ENCODE results near the gene TBC1D10A. TPM values are rescaled to one million over a fixed set of nuclear protein-coding genes. Genes with fewer than 3 reads are reported as not detected.

Gene TBC1D10A
- total RNA-seq, 2 experiments from 2014 or later, result 32.2 to 48.1 TPM

- CTCF ChIA-PET, result interaction anchor here (0.8 to 3.1 kb wide), 11 partner anchors 10 to 137 kb away, joined by 3 to 23 read pairs (median 5); partner anchors contain the start of gene OSM
- DNase-seq (no peak), ATAC-seq (peak; percentile 2)
- Mint-ChIP-seq H3K4me1 (peaks cover 74% of the 10 kb centered on the region), H3K4me3 (peak overlapping the region; percentile 92), H3K36me3 (peaks cover 47% of the 10 kb centered on the region), H3K27me3 (peaks cover 3% of the 10 kb centered on the region), H3K9me3 (ENCODE audit: low read depth) (no peaks in the 10 kb centered on the region), H3K27ac (peak overlapping the region; percentile 95)
These were observed 81.4 kb downstream of the TBC1D10A start for GRCh38 chr22:30245181-30245984.

GRCh38 chr22:30244641-30245040 is 82.1 kb downstream of the TBC1D10A start:
- DNase-seq (no peak), ATAC-seq (no peak)
- peak overlapping the region; percentile 92 for H3K4me3 Mint-ChIP-seq
- peaks cover 3% of the 10 kb centered on the region for H3K27me3 Mint-ChIP-seq
- H3K4me1 Mint-ChIP-seq, result peaks cover 69% of the 10 kb centered on the region
- H3K36me3 Mint-ChIP-seq, result peaks cover 47% of the 10 kb centered on the region
- CTCF ChIA-PET, result interaction anchor here (1.0 to 3.1 kb wide), 4 partner anchors 19 to 137 kb away, joined by 3 to 23 read pairs (median 6); partner anchors contain the start of gene OSM
- H3K9me3 Mint-ChIP-seq (ENCODE audit: low read depth), result no peaks in the 10 kb centered on the region
- peak overlapping the region; percentile 95 for H3K27ac Mint-ChIP-seq

DNA sequence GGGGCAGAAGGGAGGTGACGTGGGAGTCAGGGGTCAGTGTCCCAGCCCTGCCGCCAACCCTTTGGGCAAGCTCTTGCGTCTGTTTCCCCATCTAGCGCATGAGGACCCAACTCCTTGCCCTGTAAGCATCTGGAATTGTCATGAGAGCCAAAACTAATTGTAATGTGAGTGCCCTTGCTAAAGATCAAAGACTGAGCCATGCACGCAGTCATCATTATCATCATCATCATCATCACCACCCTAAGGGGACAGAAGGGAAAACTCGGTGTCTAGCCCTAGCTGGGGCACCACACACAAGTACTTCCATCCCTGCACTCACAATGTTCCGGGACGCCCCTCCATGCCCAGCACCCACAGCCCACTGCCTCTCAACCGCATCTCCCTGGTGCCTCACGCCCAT is 82.7 kb downstream of the TBC1D10A start:
- CTCF ChIA-PET, result interaction anchor here (2.1 to 3.1 kb wide), 3 partner anchors 20 to 136 kb away, joined by 5 to 23 read pairs (median 7); no protein-coding TSS in a partner anchor
- peak overlapping the region; percentile 95 for H3K27ac Mint-ChIP-seq
- H3K27me3 Mint-ChIP-seq, result peaks cover 3% of the 10 kb centered on the region
- ATAC-seq, result no peak
- no peak for DNase-seq
- peaks cover 47% of the 10 kb centered on the region for H3K36me3 Mint-ChIP-seq
- peak overlapping the region; percentile 92 for H3K4me3 Mint-ChIP-seq
- H3K4me1 Mint-ChIP-seq, result peaks cover 66% of the 10 kb centered on the region
- H3K9me3 Mint-ChIP-seq (ENCODE audit: low read depth), result no peaks in the 10 kb centered on the region

- ATAC-seq, result no peak
- CTCF ChIA-PET, result interaction anchor here (2.1 to 3.1 kb wide), 3 partner anchors 20 to 136 kb away, joined by 5 to 23 read pairs (median 7); no protein-coding TSS in a partner anchor
- Mint-ChIP-seq H3K36me3 (peaks cover 47% of the 10 kb centered on the region), H3K4me3 (peak overlapping the region; percentile 92), H3K9me3 (ENCODE audit: low read depth) (no peaks in the 10 kb centered on the region), H3K27ac (peak overlapping the region; percentile 95), H3K27me3 (peaks cover 3% of the 10 kb centered on the region), H3K4me1 (peaks cover 66% of the 10 kb centered on the region)
- no peak for DNase-seq
These were observed 83.1 kb downstream of the TBC1D10A start for GRCh38 chr22:30243661-30244060.

Other genes with a start within 250 kb of the TBC1D10A start
- under 1 TPM in 1 of 2 experiments, not detected in 1; 0.09 TPM for gene HORMAD2, start 246.5 kb downstream of the TBC1D10A start, total RNA-seq
- gene LIF, start 80.2 kb downstream of the TBC1D10A start, total RNA-seq, result 100 to 1,000 TPM; 107 to 304 TPM
- 100 to 1,000 TPM; 122 to 141 TPM for gene OSM, start 60.1 kb downstream of the TBC1D10A start, total RNA-seq
- gene CASTOR1, start 37.4 kb downstream of the TBC1D10A start, total RNA-seq, result 10 to 100 TPM in 1 of 2 experiments, 1 to 10 TPM in 1; 8.7 to 10.2 TPM
- gene SF3A1, start 30.0 kb upstream of the TBC1D10A start, total RNA-seq, result 100 to 1,000 TPM; 214 to 267 TPM
- 1 to 10 TPM; 4.9 to 6.2 TPM for gene CCDC157, start 30.1 kb upstream of the TBC1D10A start, total RNA-seq
- 10 to 100 TPM in 1 of 2 experiments, 1 to 10 TPM in 1; 8.5 to 10.5 TPM for gene RNF215, start 60.5 kb upstream of the TBC1D10A start, total RNA-seq
- 1 to 10 TPM; 2.2 to 4.8 TPM for gene SEC14L2, start 70.1 kb upstream of the TBC1D10A start, total RNA-seq
- 10 to 100 TPM; 59.1 to 73.4 TPM for gene MTFP1, start 98.8 kb upstream of the TBC1D10A start, total RNA-seq
- not detected for gene SEC14L3, start 145.1 kb upstream of the TBC1D10A start, total RNA-seq
- gene SEC14L4, start 178.8 kb upstream of the TBC1D10A start, total RNA-seq, result not detected
- gene SEC14L6, start 219.8 kb upstream of the TBC1D10A start, total RNA-seq, result under 1 TPM in 1 of 2 experiments, not detected in 1; 0.07 TPM
- gene GAL3ST1, start 247.7 kb upstream of the TBC1D10A start, total RNA-seq, result not detected

All from activated CD8-positive, alpha-beta memory T cell treated with anti-CD3 and anti-CD28 coated beads, Interleukin-2, amount 10 ng/mL, durations not matched to agents 7 days and 5 days (primary cell).